ENCODE measurements around the gene ANAPC16. TPM values are rescaled to one million over a fixed set of nuclear protein-coding genes. Genes with fewer than 3 reads are reported as not detected.

Gene ANAPC16
- polyA plus RNA-seq, 2 of the 4 experiments (the other 2 are of a cell fraction) = 75.1 to 165 TPM

GRCh38 chr10:72218325-72218724, 2.5 kb downstream of the ANAPC16 start:
- H3K9me3 ChIP-seq = no peaks in the 10 kb centered on the region
- WGBS (ENCODE audit: missing lambda C conversion rate) = 56% methylated on average over 1 of the region's 1 CpG
- H3K4me3 ChIP-seq = no peak overlapping the region
- peak overlapping the region; percentile 57 to 64 for H3K27ac ChIP-seq
- POLR2A ChIA-PET = interaction anchor here (0.7 kb wide), 1 partner anchor 55 kb away, joined by 3 read pairs; no protein-coding TSS in a partner anchor
- no peak for DNase-seq (ENCODE audit: low read depth in 1 of 2, low spot score in 1 of 2)
- H3K4me1 ChIP-seq = peaks cover 43% of the 10 kb centered on the region
- H3K4me2 ChIP-seq = peak overlapping the region; percentile 85
- CTCF ChIA-PET = interaction anchor here (0.9 to 9.7 kb wide), 6 partner anchors 23 to 444 kb away, joined by 3 to 91 read pairs (median 4); partner anchors contain the start of gene VSIR
- no peak for TF ChIP-seq BHLHE40 (IDR thresholded peaks at IDR 0.05; ENCODE audit: low read depth, low read length)
- no peak for TF ChIP-seq POLR2A (IDR thresholded peaks at IDR 0.05; ENCODE audit: low read length)
- ATAC-seq = no peak
- no peak for FAIRE-seq

GRCh38 chr10:72218726-72219125, 2.9 kb downstream of the ANAPC16 start:
- no peak for TF ChIP-seq ATOH8 (CRISPR knock-in tag; IDR thresholded peaks at IDR 0.05; ENCODE audit: low read depth)
- no peak for TF ChIP-seq NFE2L2 (conservative IDR thresholded peaks at IDR 0.05; ENCODE audit: low read length)
- no peak for TF ChIP-seq CHD2 (IDR thresholded peaks at IDR 0.05; ENCODE audit: low read length, partially characterized antibody)
- TF ChIP-seq HMGXB4 (CRISPR knock-in tag; IDR thresholded peaks at IDR 0.05; ENCODE audit: borderline replicate concordance) = no peak
- no peak for TF ChIP-seq KDM5A (IDR thresholded peaks at IDR 0.05)
- TF ChIP-seq SREBF2 (IDR thresholded peaks at IDR 0.05) = no peak
- TF ChIP-seq FOSL2 (IDR thresholded peaks at IDR 0.05) = no peak
- TF ChIP-seq FOSL2 (CRISPR knock-in tag; IDR thresholded peaks at IDR 0.05) = no peak
- TF ChIP-seq CTCF (IDR thresholded peaks at IDR 0.05) = no peak
- no peak for TF ChIP-seq HOXB5 (CRISPR knock-in tag; IDR thresholded peaks at IDR 0.05)
- no peak for TF ChIP-seq HOXA7 (CRISPR knock-in tag; IDR thresholded peaks at IDR 0.05)
- no peak for TF ChIP-seq MAZ (IDR thresholded peaks at IDR 0.05; ENCODE audit: borderline replicate concordance, low read depth, low read length)
- TF ChIP-seq ESRRA (IDR thresholded peaks at IDR 0.05; ENCODE audit: borderline replicate concordance, low read length) = no peak
- TF ChIP-seq PBX3 (IDR thresholded peaks at IDR 0.05) = no peak
- TF ChIP-seq CBX2 (IDR thresholded peaks at IDR 0.05; ENCODE audit: borderline replicate concordance, low read depth) = no peak
- DNase-seq (ENCODE audit: low read depth in 1 of 2, low spot score in 1 of 2) = no peak
- ATAC-seq = no peak
- Histone ChIP-seq H3K27ac (peak overlapping the region; percentile 57 to 64), H3K4me1 (peaks cover 46% of the 10 kb centered on the region), H3K4me2 (peak overlapping the region; percentile 85), H3K4me3 (no peak overlapping the region), H3K9me3 (no peaks in the 10 kb centered on the region)
- no peak for FAIRE-seq
- CTCF ChIA-PET = interaction anchor here (0.9 to 9.7 kb wide), 6 partner anchors 22 to 445 kb away, joined by 3 to 91 read pairs (median 4); partner anchors contain the start of gene VSIR
- POLR2A ChIA-PET = interaction anchor here (0.7 kb wide), 1 partner anchor 55 kb away, joined by 3 read pairs; no protein-coding TSS in a partner anchor
- 27% methylated on average over 2 of the region's 2 CpGs for WGBS (ENCODE audit: missing lambda C conversion rate)

- peaks cover 47% of the 10 kb centered on the region for H3K4me1 ChIP-seq
- 84% methylated on average over 6 of the region's 6 CpGs for WGBS (ENCODE audit: missing lambda C conversion rate)
- FAIRE-seq = no peak
- TF ChIP-seq ATOH8 (CRISPR knock-in tag; IDR thresholded peaks at IDR 0.05; ENCODE audit: low read depth) (no peak), HOXB5 (CRISPR knock-in tag; IDR thresholded peaks at IDR 0.05) (no peak), HES2 (IDR thresholded peaks at IDR 0.05) (no peak), CHD2 (IDR thresholded peaks at IDR 0.05; ENCODE audit: low read length, partially characterized antibody) (no peak), NPAS2 (CRISPR knock-in tag; IDR thresholded peaks at IDR 0.05; ENCODE audit: borderline replicate concordance) (no peak), JUN (IDR thresholded peaks at IDR 0.05) (no peak), MYC (IDR thresholded peaks at IDR 0.05; ENCODE audit: borderline replicate concordance, low read length) (no peak), CBX8 (IDR thresholded peaks at IDR 0.05) (no peak), NFE2L2 (conservative IDR thresholded peaks at IDR 0.05; ENCODE audit: low read length) (no peak), FOSL2 (IDR thresholded peaks at IDR 0.05) (no peak), FOSL2 (CRISPR knock-in tag; IDR thresholded peaks at IDR 0.05) (no peak), TFCP2L1 (CRISPR knock-in tag; IDR thresholded peaks at IDR 0.05) (no peak), ZC3H11A (IDR thresholded peaks at IDR 0.05) (no peak), PHF8 (IDR thresholded peaks at IDR 0.05; ENCODE audit: borderline replicate concordance, low read depth) (no peak)
Observed at GRCh38 chr10:72219235-72219814, 3.5 kb downstream of the ANAPC16 start.

More at GRCh38 chr10:72219235-72219814, 3.5 kb downstream of the ANAPC16 start:
- ATAC-seq = no peak
- Histone ChIP-seq H3K27ac (peak overlapping the region; percentile 57 to 64), H3K4me3 (no peak overlapping the region), H3K9me3 (no peaks in the 10 kb centered on the region), H3K4me2 (peak overlapping the region; percentile 85)
- DNase-seq (ENCODE audit: low read depth in 1 of 2, low spot score in 1 of 2) = no peak
- POLR2A ChIA-PET = interaction anchor here (0.7 kb wide), 1 partner anchor 54 kb away, joined by 3 read pairs; no protein-coding TSS in a partner anchor
- CTCF ChIA-PET = interaction anchor here (0.6 to 9.7 kb wide), 7 partner anchors 61 to 445 kb away, joined by 3 to 91 read pairs (median 3); partner anchors contain the start of gene VSIR

All from A549 (cell line).